Left colon (tissue), 2 donors: Measurements from ENCODE around the gene ZW10. TPM values are rescaled to one million over a fixed set of nuclear protein-coding genes. Genes with fewer than 3 reads are reported as not detected.
"Not testable (repeated sequence)": the region's sequence is repeated elsewhere in the genome, so short reads cannot be mapped to it uniquely, and the experiment has no call there.

Experiments used
- ATAC-seq: fragments of 200-7000 bp; cut with Tn5 transposase; one replicate; pipeline ENCODE4 v1.9.1; 2020; ENCODE audit warnings: mild to moderate bottlenecking, moderate library complexity
- DNase-seq, 2 donors: peaks; one replicate each; pipeline ENCODE4 v3.0.0-alpha.2; 2020
- intact Hi-C, 2 donors: fragments of 100-400 bp; cut with DNase I in 1 of 2; cut with micrococcal nuclease in 1 of 2; formaldehyde crosslinking; loops; one replicate each; pipeline versions ENCODE4 v1.11.2 to v1.14.0; 2022; cut with DNase I, micrococcal nuclease
- total RNA-seq, 2 donors: library from RNA; stranded (reverse); fragmentation: NEBNext Ultra II Directional; extraction: Animal tissue kit (Norgen Biotek cat#: 25700); gene quantifications; one replicate each; pipeline ENCODE4 v1.2.1, GENCODE V29; 2021
- donor health status: DM: no; HTN: no; CAD: no.
- donor health status: DM: yes; HTN: yes; CAD: no.

ZW10 gene
- total RNA-seq, 2 donors from 2014 or later: 9.1 to 11.8 TPM

GRCh38 chr11:113715273-113715672 is 58.2 kb downstream of the ZW10 start:
- DNase-seq (no peak), ATAC-seq (no peak)
- intact Hi-C loops: no loop called here

- DNase-seq (no peak), ATAC-seq (no peak)
- intact Hi-C loops: no loop called here
Measured at GRCh38 chr11:113710989-113711388, 62.5 kb downstream of the ZW10 start.

GRCh38 chr11:113705871-113706655 is 67.4 kb downstream of the ZW10 start, which contains the start of gene TMPRSS5:
TSS of gene TMPRSS5 (minus strand) at chr11:113706308. CDS start at chr11:113706224, 84 bp downstream.
- intact Hi-C loops: no loop called here
- ATAC-seq: no peak
- DNase-seq: no peak

GRCh38 chr11:113703551-113703950 is 69.9 kb downstream of the ZW10 start:
- ATAC-seq, intact Hi-C loops, DNase-seq: not testable (repeated sequence)

- ATAC-seq (no peak), DNase-seq (no peak)
- intact Hi-C loops: no loop called here
Measured at GRCh38 chr11:113701491-113701890, 72.0 kb downstream of the ZW10 start.

- intact Hi-C loops: no loop called here
- ATAC-seq: no peak
- no peak for DNase-seq
Measured at GRCh38 chr11:113698515-113698914, 75.0 kb downstream of the ZW10 start.

- intact Hi-C loops: no loop called here
- ATAC-seq (no peak), DNase-seq (no peak)
Measured at GRCh38 chr11:113697756-113698407, 75.6 kb downstream of the ZW10 start.

GRCh38 chr11:113697111-113697510 is 76.4 kb downstream of the ZW10 start:
- DNase-seq (no peak), ATAC-seq (no peak)
- intact Hi-C loops: no loop called here

- no peak for ATAC-seq
- intact Hi-C loops: no loop called here
- DNase-seq: no peak
Measured at GRCh38 chr11:113695207-113695606, 78.3 kb downstream of the ZW10 start.

GRCh38 chr11:113694390-113694789 is 79.1 kb downstream of the ZW10 start:
- DNase-seq: no peak
- intact Hi-C loops: no loop called here
- no peak for ATAC-seq

- no peak for ATAC-seq
- intact Hi-C loops: no loop called here
- DNase-seq: no peak
Measured at GRCh38 chr11:113693030-113693429, 80.5 kb downstream of the ZW10 start.

- ATAC-seq (peak; percentile 100), DNase-seq (peak; percentile 49 to 90)
- intact Hi-C loops: no loop called here
Measured at GRCh38 chr11:113690619-113691569, 82.6 kb downstream of the ZW10 start.

- intact Hi-C loops: no loop called here
- DNase-seq: no peak
- ATAC-seq: no peak
Measured at GRCh38 chr11:113689768-113690618, 83.5 kb downstream of the ZW10 start.

GRCh38 chr11:113685654-113686359 is 87.7 kb downstream of the ZW10 start:
- intact Hi-C loops: no loop called here
- DNase-seq: no peak
- ATAC-seq: no peak

- no peak for DNase-seq
- intact Hi-C loops: no loop called here
- ATAC-seq: no peak
Measured at GRCh38 chr11:113684496-113684895, 89.0 kb downstream of the ZW10 start.

- ATAC-seq (peak; percentile 58), DNase-seq (peak in 1 of 2 donors; percentile 46)
- intact Hi-C loops: no loop called here
Measured at GRCh38 chr11:113683481-113684046, 89.9 kb downstream of the ZW10 start.
